HG03571 (cell line): ENCODE measurements around the gene TIMM13.

Experiments used
- ATAC-seq: cut with Tn5 transposase; IDR thresholded peaks from one replicate; pipeline ENCODE4 v1.9.1; 2021; ENCODE audit not compliant: unreplicated experiment

Gene TIMM13

GRCh38 chr19:2387367-2388288, 39.8 kb downstream of the TIMM13 start:
- no peak for ATAC-seq

DNA sequence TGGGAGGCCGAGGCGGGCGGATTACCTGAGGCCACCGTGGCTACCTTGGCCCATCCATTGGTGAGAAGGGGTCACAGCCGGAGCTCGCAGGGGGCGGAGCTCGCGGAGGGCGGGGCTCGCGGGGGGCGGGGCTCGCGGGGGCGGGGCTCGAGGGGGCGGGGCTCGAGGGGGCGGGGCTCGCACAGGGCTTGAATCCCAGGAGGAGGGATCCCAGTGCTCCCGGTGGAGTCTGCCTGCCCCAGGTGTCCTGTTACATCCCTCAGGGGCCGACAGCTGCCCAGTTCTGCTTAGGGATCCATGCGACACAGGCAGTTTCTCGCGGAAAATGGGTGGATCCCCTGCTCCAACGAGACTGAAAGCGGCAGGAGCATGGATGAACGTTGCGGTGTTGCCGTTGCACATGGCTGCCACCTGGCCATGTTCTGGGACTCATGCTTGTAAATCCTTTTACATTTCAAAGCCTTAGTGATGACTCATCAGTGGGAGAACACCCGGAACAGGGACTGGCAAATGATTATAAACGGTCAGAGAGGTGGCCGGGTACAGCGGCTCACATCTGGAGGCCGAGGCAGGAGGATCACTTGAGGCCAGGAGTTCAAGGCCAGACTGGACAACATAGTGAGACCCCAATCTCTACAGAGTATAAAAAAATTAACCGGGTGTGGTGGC, 42.2 kb downstream of the TIMM13 start:
- no peak for ATAC-seq

DNA sequence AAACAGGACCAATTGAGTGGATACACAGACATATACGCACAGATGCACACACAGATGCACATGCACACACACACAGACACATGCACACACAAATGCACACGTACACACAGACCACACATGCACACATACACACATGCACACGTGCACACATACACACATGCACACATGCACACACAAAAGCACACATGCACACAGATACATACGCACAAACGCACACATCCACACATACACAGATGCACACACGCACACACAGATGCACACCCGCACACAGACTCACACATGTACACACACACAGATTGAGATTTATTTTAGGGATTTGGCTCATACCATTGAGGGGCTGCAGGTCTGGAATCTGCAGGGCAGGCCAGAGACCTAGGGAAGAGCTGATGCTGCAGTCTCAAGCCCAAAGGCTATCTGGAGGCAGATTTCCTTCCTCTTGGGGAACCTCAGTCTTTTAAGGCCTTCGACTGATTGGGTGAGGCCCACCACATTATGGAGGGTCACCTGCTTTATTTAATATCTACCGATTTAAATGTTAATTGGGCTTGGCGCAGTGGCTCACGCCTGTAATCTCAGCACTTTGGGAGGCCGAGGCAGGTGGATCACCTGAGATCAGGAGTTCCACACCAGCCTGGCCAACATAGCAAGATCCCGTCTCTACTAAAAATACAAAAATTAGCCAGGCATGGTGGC, 44.7 kb downstream of the TIMM13 start:
- no peak for ATAC-seq

DNA sequence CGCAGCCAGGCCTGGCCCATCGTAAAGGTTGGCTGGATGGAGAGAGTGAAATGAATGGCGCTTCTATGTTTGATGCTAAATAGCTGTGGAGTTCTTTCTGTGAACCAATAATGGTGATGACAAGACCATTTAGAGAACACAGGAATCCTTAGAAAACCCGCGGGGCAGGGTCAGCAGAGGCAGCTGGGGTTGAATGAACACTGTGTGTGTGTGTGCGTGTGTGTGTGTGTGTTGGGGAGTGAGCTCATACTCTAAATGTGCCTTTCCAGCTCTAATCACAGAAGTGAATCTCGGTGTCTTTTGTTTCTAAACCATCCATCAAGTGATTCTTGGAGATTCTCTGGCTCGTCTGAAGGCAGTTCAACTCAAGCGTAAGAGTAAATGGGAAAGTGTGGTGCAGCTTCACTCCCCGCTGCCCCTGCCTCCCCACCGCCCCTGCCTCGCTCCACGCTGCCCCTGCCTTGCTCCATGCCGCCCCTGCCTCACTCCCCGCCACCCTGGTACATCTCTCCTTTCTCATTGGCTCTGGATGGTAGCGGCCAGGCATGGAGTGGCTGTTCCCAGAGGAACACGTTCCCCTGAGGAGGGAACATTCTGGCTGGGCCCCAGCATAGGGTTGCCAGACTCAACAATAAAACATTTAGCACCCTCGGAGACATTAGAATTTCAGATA, 46.1 kb downstream of the TIMM13 start:
- no peak for ATAC-seq

DNA sequence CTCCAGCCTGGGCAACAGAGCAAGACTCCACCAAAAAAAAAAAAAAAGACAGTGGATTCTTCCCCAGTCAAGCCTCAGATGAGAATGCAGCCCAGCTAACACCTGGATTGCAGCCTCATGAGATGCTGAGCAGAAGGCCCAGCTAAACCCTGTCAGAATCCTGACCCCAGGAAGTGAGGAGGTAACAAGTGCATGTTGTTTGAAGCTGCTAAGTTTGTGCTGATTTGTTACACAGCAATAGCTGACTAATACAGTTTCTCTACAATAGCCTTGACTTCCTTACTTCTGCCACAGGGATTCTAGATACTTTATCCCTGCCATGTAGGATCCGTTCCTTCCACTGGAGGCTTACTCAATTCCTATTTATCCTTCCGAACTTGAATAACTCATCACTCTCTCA, 46.8 kb downstream of the TIMM13 start:
- no peak for ATAC-seq

DNA sequence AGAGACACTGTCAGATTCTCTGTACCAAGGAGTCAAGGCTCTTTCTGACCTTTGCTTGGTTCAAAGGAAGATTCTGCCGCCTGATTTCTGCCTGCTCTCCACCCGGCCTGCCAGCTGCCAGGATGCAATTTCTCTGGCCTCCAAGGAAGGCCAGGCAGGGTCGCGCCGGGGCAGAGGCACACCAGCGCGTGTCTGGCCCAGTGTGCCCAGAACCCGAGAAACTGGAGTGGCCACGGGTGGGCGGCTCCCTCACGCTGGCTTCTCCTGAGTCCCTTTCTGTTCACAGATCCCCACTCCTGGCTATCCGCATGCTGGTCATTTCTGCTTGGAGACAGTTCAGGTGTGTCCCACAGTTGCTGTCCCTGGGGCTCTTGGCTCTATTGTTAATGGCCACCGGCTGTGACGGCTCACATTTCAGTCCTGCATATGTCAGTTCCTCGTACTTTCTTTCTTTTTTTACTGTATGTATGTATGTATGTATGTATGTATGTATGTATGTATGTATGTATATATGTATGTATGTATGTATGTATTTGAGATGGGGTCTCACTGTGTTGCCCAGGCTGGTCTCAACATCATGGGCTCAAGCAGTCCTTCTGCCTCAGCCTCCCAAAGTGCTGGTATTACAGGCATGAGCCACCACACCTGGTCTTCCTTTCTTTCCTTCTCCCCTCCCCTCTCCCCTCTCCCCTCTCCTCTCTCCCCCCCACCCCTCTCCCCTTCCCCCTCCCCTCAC, 50.4 kb downstream of the TIMM13 start:
- no peak for ATAC-seq
